Testis (tissue), 2 donors: ENCODE data around the gene TBC1D22A.

Source experiments
- CTCF ChIP-seq, 3 experiments: fragments of 450-650 bp in 2 of 3; fragments of 200-600 bp in 1 of 3; sonication (generic) in 1 of 3; IDR thresholded peaks; one replicate each; pipeline ENCODE4 v1.5.1; 2016 to 2019; ENCODE audit warnings: antibody characterized with exemption in 3 of 3, mild to moderate bottlenecking in 2 of 3, moderate library complexity in 1 of 3
- POLR2A ChIP-seq: fragments of 450-650 bp; IDR thresholded peaks from one replicate; pipeline ENCODE4 v1.6.1; 2017; ENCODE audit warnings: antibody characterized with exemption, mild to moderate bottlenecking, moderate library complexity

- TF ChIP-seq CTCF (IDR thresholded peaks at IDR 0.05): no peak
- TF ChIP-seq POLR2A: no peak
Measured at GRCh38 chr22:47113853-47114415, 351.5 kb downstream of the TBC1D22A start.
